Loucy (cell line): Measurements from ENCODE around the gene SLC35F1.

Experiments used
- H2AFZ ChIP-seq: fragments of 200-600 bp; sonication (generic); 2 replicates; pipeline ENCODE4 v1.6.0; 2016; ENCODE audit warnings: antibody characterized with exemption, mild to moderate bottlenecking, low read length, moderate library complexity
- H3F3A ChIP-seq: fragments of 200-600 bp; 2 replicates; pipeline ENCODE4 v1.6.0; 2016; ENCODE audit warnings: antibody characterized with exemption, low read depth, mild to moderate bottlenecking
- H3K27me3 ChIP-seq: fragments of 200-600 bp; sonication (generic); 2 replicates; pipeline ENCODE4 v1.6.1; 2014; ENCODE audit warnings: low read length, mild to moderate bottlenecking; ENCODE audit not compliant: insufficient read depth, poor library complexity, severe bottlenecking
- H3K36me3 ChIP-seq: fragments of 200-600 bp; sonication (generic); 2 replicates; pipeline ENCODE4 v1.6.1; 2016; ENCODE audit warnings: low read length; ENCODE audit not compliant: insufficient read depth
- H3K4me1 ChIP-seq: fragments of 200-600 bp; sonication (generic); 2 replicates; pipeline ENCODE4 v1.5.1; 2014; ENCODE audit warnings: low read length, mild to moderate bottlenecking; ENCODE audit not compliant: insufficient read depth, poor library complexity, severe bottlenecking
- H3K4me2 ChIP-seq: fragments of 200-600 bp; sonication (generic); 2 replicates; pipeline ENCODE4 v1.6.0; 2014; ENCODE audit warnings: antibody characterized with exemption, low read length, low read depth, mild to moderate bottlenecking; ENCODE audit not compliant: poor library complexity, severe bottlenecking
- H3K4me3 ChIP-seq: fragments of 200-600 bp; sonication (generic); 2 replicates; pipeline ENCODE4 v1.5.1; 2014; ENCODE audit warnings: low read length, mild to moderate bottlenecking, mixed read lengths; ENCODE audit not compliant: poor library complexity, severe bottlenecking
- H3K79me2 ChIP-seq: fragments of 200-600 bp; sonication (generic); 2 replicates; pipeline ENCODE4 v1.6.1; 2014; ENCODE audit warnings: low read length; ENCODE audit not compliant: insufficient read depth
- H3K9ac ChIP-seq: fragments of 200-600 bp; sonication (generic); 2 replicates; pipeline ENCODE4 v1.6.0; 2014; ENCODE audit warnings: mild to moderate bottlenecking, low read depth, low read length, moderate library complexity; ENCODE audit not compliant: poor library complexity, severe bottlenecking
- H3K9me2 ChIP-seq: fragments of 200-600 bp; sonication (generic); replicated peaks from 2 replicates; pipeline ENCODE4 v1.6.1; 2016; ENCODE audit warnings: low read depth, low read length, mixed read lengths
- H3K9me3 ChIP-seq: fragments of 200-600 bp; sonication (generic); 2 replicates; pipeline ENCODE4 v1.6.1; 2014; ENCODE audit warnings: mild to moderate bottlenecking, antibody characterized with exemption, low read length, low read depth; ENCODE audit not compliant: insufficient read depth
- H4K20me1 ChIP-seq: fragments of 200-600 bp; sonication (generic); 2 replicates; pipeline ENCODE4 v1.6.0; 2014; ENCODE audit warnings: antibody characterized with exemption, low read length, mild to moderate bottlenecking; ENCODE audit not compliant: insufficient read depth, poor library complexity, severe bottlenecking
- CTCF ChIP-seq: fragments of 200-600 bp; sonication (generic); conservative IDR thresholded peaks from 2 replicates; pipeline ENCODE4 v1.5.1; 2014; ENCODE audit warnings: mild to moderate bottlenecking, antibody characterized with exemption, low read length
- EZH2phosphoT487 ChIP-seq: fragments of 200-600 bp; IDR thresholded peaks from 2 replicates; pipeline ENCODE4 v1.6.1; 2018; ENCODE audit warnings: antibody characterized with exemption, mild to moderate bottlenecking, moderate library complexity, borderline replicate concordance

Gene SLC35F1

GRCh38 chr6:118325220-118325860, 418.3 kb downstream of the SLC35F1 start:
- Histone ChIP-seq H3K9me2 (no peaks in the 10 kb centered on the region), H3K9me3 (no peaks in the 10 kb centered on the region), H3K4me3 (no peak overlapping the region), H3K9ac (no peak overlapping the region), H3K27me3 (no peaks in the 10 kb centered on the region), H3K4me2 (no peak overlapping the region), H3K79me2 (no peaks in the 10 kb centered on the region), H3F3A (no peaks in the 10 kb centered on the region), H3K36me3 (no peaks in the 10 kb centered on the region), H3K4me1 (no peaks in the 10 kb centered on the region), H2AFZ (no peak overlapping the region), H4K20me1 (no peaks in the 10 kb centered on the region)
- TF ChIP-seq CTCF (no peak), EZH2phosphoT487 (no peak)

GRCh38 chr6:118326712-118327111, 419.6 kb downstream of the SLC35F1 start:
- Histone ChIP-seq H3K9me2 (no peaks in the 10 kb centered on the region), H4K20me1 (no peaks in the 10 kb centered on the region), H3K4me3 (no peak overlapping the region), H3K4me2 (no peak overlapping the region), H3K9me3 (no peaks in the 10 kb centered on the region), H3K36me3 (no peaks in the 10 kb centered on the region), H3F3A (no peaks in the 10 kb centered on the region), H3K9ac (no peak overlapping the region), H3K27me3 (no peaks in the 10 kb centered on the region), H3K4me1 (no peaks in the 10 kb centered on the region), H3K79me2 (no peaks in the 10 kb centered on the region), H2AFZ (no peak overlapping the region)
- TF ChIP-seq CTCF (no peak), EZH2phosphoT487 (no peak)

GRCh38 chr6:118327237-118327636, 420.2 kb downstream of the SLC35F1 start:
- H3K4me1 ChIP-seq, result no peaks in the 10 kb centered on the region
- H3K9me3 ChIP-seq, result no peaks in the 10 kb centered on the region
- no peaks in the 10 kb centered on the region for H3K36me3 ChIP-seq
- no peak overlapping the region for H3K4me3 ChIP-seq
- H3K27me3 ChIP-seq, result no peaks in the 10 kb centered on the region
- H3K9ac ChIP-seq, result no peak overlapping the region
- no peaks in the 10 kb centered on the region for H3K9me2 ChIP-seq
- no peaks in the 10 kb centered on the region for H3F3A ChIP-seq
- H3K4me2 ChIP-seq, result no peak overlapping the region
- no peaks in the 10 kb centered on the region for H4K20me1 ChIP-seq
- no peak for TF ChIP-seq EZH2phosphoT487
- TF ChIP-seq CTCF, result no peak
- H2AFZ ChIP-seq, result no peak overlapping the region
- H3K79me2 ChIP-seq, result no peaks in the 10 kb centered on the region
